K562 (cell line): ENCODE results near the gene AGPAT2. TPM values are rescaled to one million over a fixed set of nuclear protein-coding genes. Genes with fewer than 3 reads are reported as not detected.

ENCODE experiments used
- BDP1 ChIP-seq: IDR thresholded peaks from 3 replicates; pipeline ENCODE4 v1.6.1; 2011; ENCODE audit not compliant: insufficient read length, insufficient read depth
- CBFB ChIP-seq: sonication (generic); formaldehyde crosslinking; IDR thresholded peaks from 2 replicates; pipeline ENCODE4 v1.4.0; 2020; ENCODE audit warnings: mild to moderate bottlenecking, missing genetic modification reagents
- CBX2 ChIP-seq: fragments of 200-600 bp; sonication (generic); IDR thresholded peaks from one replicate; pipeline ENCODE4 v1.6.1; 2012; ENCODE audit warnings: mild to moderate bottlenecking, low read length, inconsistent platforms; ENCODE audit not compliant: insufficient read depth, poor library complexity, severe bottlenecking
- EP300 ChIP-seq: IDR thresholded peaks from 2 replicates; pipeline ENCODE4 v1.6.1; 2012; ENCODE audit warnings: low read length, improper control_type of control experiment
- FOXK1 ChIP-seq: sonication (generic); formaldehyde crosslinking; IDR thresholded peaks from 2 replicates; pipeline ENCODE4 v1.8.0; 2022; ENCODE audit warnings: missing genetic modification reagents, mild to moderate bottlenecking, borderline replicate concordance
- GTF2E2 ChIP-seq: fragments of 200-800 bp; sonication (Bioruptor generic); IDR thresholded peaks from 2 replicates; pipeline ENCODE4 v1.6.1; 2016; ENCODE audit warnings: missing genetic modification characterization, missing compliant biosample characterization
- HMG20B ChIP-seq: fragments of 250-450 bp; sonication (Bioruptor Pico); IDR thresholded peaks from 2 replicates; pipeline ENCODE4 v1.5.0; 2021; ENCODE audit warnings: mild to moderate bottlenecking
- HMGXB4 ChIP-seq: sonication (generic); formaldehyde crosslinking; IDR thresholded peaks from 2 replicates; pipeline ENCODE4 v1.8.1; 2023; ENCODE audit warnings: mild to moderate bottlenecking, missing genetic modification reagents
- HNRNPUL1 ChIP-seq: fragments of 200-400 bp; formaldehyde crosslinking; IDR thresholded peaks from 2 replicates; pipeline ENCODE4 v1.6.1; 2017; ENCODE audit warnings: low read length
- MAFG ChIP-seq: fragments of 450-650 bp; conservative IDR thresholded peaks from 2 replicates; pipeline ENCODE4 v1.6.1; 2016; ENCODE audit warnings: missing genetic modification characterization, missing compliant biosample characterization
- MECOM ChIP-seq: fragments of 250-450 bp; sonication (Bioruptor Pico); IDR thresholded peaks from 2 replicates; pipeline ENCODE4 v1.8.0; 2022; ENCODE audit warnings: inconsistent platforms
- MTA2 ChIP-seq: fragments of 450-650 bp; IDR thresholded peaks from 2 replicates; pipeline ENCODE4 v1.6.1; 2016; ENCODE audit warnings: low read depth
- MTA3 ChIP-seq: fragments of 450-650 bp; formaldehyde crosslinking; IDR thresholded peaks from 2 replicates; pipeline ENCODE4 v1.6.1; 2017; ENCODE audit warnings: mild to moderate bottlenecking, borderline replicate concordance
- NCOA4 ChIP-seq: fragments of 450-650 bp; IDR thresholded peaks from 2 replicates; pipeline ENCODE4 v1.6.1; 2018; ENCODE audit warnings: mild to moderate bottlenecking; ENCODE audit not compliant: partially characterized antibody
- NCOR1 ChIP-seq: fragments of 450-650 bp; IDR thresholded peaks from 2 replicates; pipeline ENCODE4 v1.6.1; 2016; ENCODE audit warnings: mild to moderate bottlenecking, moderate library complexity
- RBBP5 ChIP-seq: fragments of 200-600 bp; sonication (generic); IDR thresholded peaks from 2 replicates; pipeline ENCODE4 v1.6.1; 2012; ENCODE audit warnings: borderline replicate concordance, mild to moderate bottlenecking, low read length, control low read depth, inconsistent platforms; ENCODE audit not compliant: insufficient read depth, poor library complexity, severe bottlenecking
- SMARCB1 ChIP-seq: IDR thresholded peaks from 2 replicates; pipeline ENCODE4 v1.6.1; 2011; ENCODE audit warnings: improper control_type of control experiment, low read depth; ENCODE audit not compliant: insufficient read length
- SOX6 ChIP-seq: fragments of 450-650 bp; IDR thresholded peaks from 2 replicates; pipeline ENCODE4 v1.6.1; 2014; ENCODE audit warnings: mild to moderate bottlenecking
- TARDBP ChIP-seq: fragments of 450-650 bp; IDR thresholded peaks from 2 replicates; pipeline ENCODE4 v1.6.1; 2016
- TBL1XR1 ChIP-seq, 2 experiments: IDR thresholded peaks; 2 replicates each; pipeline ENCODE4 v1.6.1; 2012; ENCODE audit warnings: improper control_type of control experiment in 2 of 2, low read length in 2 of 2, mild to moderate bottlenecking in 1 of 2
- XRCC3 ChIP-seq: fragments of 450-650 bp; IDR thresholded peaks from 2 replicates; pipeline ENCODE4 v1.6.1; 2017; ENCODE audit warnings: mild to moderate bottlenecking, moderate library complexity
- YBX1 ChIP-seq: fragments of 450-650 bp; IDR thresholded peaks from 2 replicates; pipeline ENCODE4 v1.7.1; 2016; ENCODE audit warnings: mild to moderate bottlenecking
- ZBTB1 ChIP-seq: sonication (generic); formaldehyde crosslinking; IDR thresholded peaks from 2 replicates; pipeline ENCODE4 v1.8.1; 2023; ENCODE audit warnings: missing genetic modification reagents, low read depth, mild to moderate bottlenecking, borderline replicate concordance
- ZNF143 ChIP-seq: sonication (generic); formaldehyde crosslinking; IDR thresholded peaks from 2 replicates; pipeline ENCODE4 v1.9.0; 2022; ENCODE audit warnings: mild to moderate bottlenecking, missing genetic modification reagents
- ZNF277 ChIP-seq: fragments of 250-450 bp; sonication (Bioruptor Pico); IDR thresholded peaks from 2 replicates; pipeline ENCODE4 v1.8.0; 2022; ENCODE audit warnings: inconsistent platforms, mild to moderate bottlenecking, moderate library complexity, borderline replicate concordance
- ZNF408 ChIP-seq: fragments of 250-450 bp; sonication (Bioruptor Pico); IDR thresholded peaks from 2 replicates; pipeline ENCODE4 v1.4.0; 2020; ENCODE audit warnings: low read depth, mild to moderate bottlenecking, moderate library complexity
- ZNF41 ChIP-seq: fragments of 250-450 bp; sonication (Bioruptor Pico); conservative IDR thresholded peaks from 2 replicates; pipeline ENCODE4 v1.4.0; 2020; ENCODE audit warnings: mild to moderate bottlenecking
- polyA plus RNA-seq, 8 experiments: library from polyadenylated mRNA; depleted of rRNA in 4 of 8; stranded (reverse) in 5 of 8; unstranded in 3 of 8; fragments of >200 nt; fragmentation: Nextera tagmentation in 2 of 8; fragmentation: Illumina TruSeq in 1 of 8; extraction: Ambion mirVana in 2 of 8; extraction: Trizol in 1 of 8; gene quantifications; 2 replicates each; pipeline versions ENCODE4 v1.2.1 to v1.2.3, GENCODE V29; 2011 to 2014; ENCODE audit warnings: inconsistent platforms in 1 of 8, missing spikeins in 1 of 8
- total RNA-seq, 7 experiments: library from RNA; depleted of rRNA in 6 of 7; stranded (reverse); fragments of >200 nt in 6 of 7; fragmentation: Illumina TruSeq in 2 of 7; extraction: Trizol in 2 of 7; gene quantifications; 2 replicates each; pipeline versions ENCODE4 v1.2.1 to v1.2.3, GENCODE V29; 2011 to 2021; ENCODE audit warnings: low replicate concordance in 1 of 7
- TF ChIP-seq, protein P1 (sequence below): sonication (generic); formaldehyde crosslinking; IDR thresholded peaks from 2 replicates; pipeline ENCODE4 v1.8.1; 2023; ENCODE audit warnings: mild to moderate bottlenecking, missing genetic modification reagents

The AGPAT2 gene
- total and polyA plus RNA-seq, 9 of the 15 experiments (the other 6 are each of a cell fraction or from before 2014, with no cell fraction given) = 0.13 to 54.5 (median 23.9) TPM

GRCh38 chr9:136728080-136728547 lies 40.9 kb upstream of the AGPAT2 start (continued):
- TF ChIP-seq NCOA4 = no peak
- no peak for TF ChIP-seq MAFG
- no peak for TF ChIP-seq HNRNPUL1
- TF ChIP-seq CBX2 = no peak
- no peak for TF ChIP-seq ZNF41 (CRISPR knock-in tag)
- TF ChIP-seq MTA2 = no peak
- peak; percentile 87 for TF ChIP-seq GTF2E2 (tag)
- TF ChIP-seq SMARCB1 = no peak
- TF ChIP-seq EP300 = peak; percentile 64
- TF ChIP-seq HMGXB4 (CRISPR knock-in tag) = peak; percentile 99
- no peak for TF ChIP-seq XRCC3
- TF ChIP-seq NCOR1 = no peak
- TF ChIP-seq YBX1 = no peak
- no peak for TF ChIP-seq HMG20B (CRISPR knock-in tag)
- TF ChIP-seq RBBP5 = peak; percentile 52
- peak; percentile 99 for TF ChIP-seq TARDBP
- TF ChIP-seq BDP1 = no peak
- peak; percentile 82 for TF ChIP-seq TBL1XR1 (IDR thresholded peaks at IDR 0.05; ENCODE audit: low read length in 2 of 2)
- TF ChIP-seq, protein P1, sequence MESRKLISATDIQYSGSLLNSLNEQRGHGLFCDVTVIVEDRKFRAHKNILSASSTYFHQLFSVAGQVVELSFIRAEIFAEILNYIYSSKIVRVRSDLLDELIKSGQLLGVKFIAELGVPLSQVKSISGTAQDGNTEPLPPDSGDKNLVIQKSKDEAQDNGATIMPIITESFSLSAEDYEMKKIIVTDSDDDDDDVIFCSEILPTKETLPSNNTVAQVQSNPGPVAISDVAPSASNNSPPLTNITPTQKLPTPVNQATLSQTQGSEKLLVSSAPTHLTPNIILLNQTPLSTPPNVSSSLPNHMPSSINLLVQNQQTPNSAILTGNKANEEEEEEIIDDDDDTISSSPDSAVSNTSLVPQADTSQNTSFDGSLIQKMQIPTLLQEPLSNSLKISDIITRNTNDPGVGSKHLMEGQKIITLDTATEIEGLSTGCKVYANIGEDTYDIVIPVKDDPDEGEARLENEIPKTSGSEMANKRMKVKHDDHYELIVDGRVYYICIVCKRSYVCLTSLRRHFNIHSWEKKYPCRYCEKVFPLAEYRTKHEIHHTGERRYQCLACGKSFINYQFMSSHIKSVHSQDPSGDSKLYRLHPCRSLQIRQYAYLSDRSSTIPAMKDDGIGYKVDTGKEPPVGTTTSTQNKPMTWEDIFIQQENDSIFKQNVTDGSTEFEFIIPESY = peak; percentile 92
- no peak for TF ChIP-seq FOXK1
- TF ChIP-seq CBFB = no peak
- TF ChIP-seq MTA3 = peak; percentile 100
- TF ChIP-seq SOX6 = peak; percentile 64
- peak; percentile 94 for TF ChIP-seq ZBTB1 (CRISPR knock-in tag)
- no peak for TF ChIP-seq ZNF277
- 0 out of 2 replicates have a peak, but pooled peaks have one; percentile 9 for TF ChIP-seq ZNF408 (CRISPR knock-in tag)
- TF ChIP-seq MECOM (CRISPR knock-in tag) = no peak
- no peak for TF ChIP-seq ZNF143
